ENCODE data around the gene SDK2.

SDK2 gene

GRCh38 chr17:73289549-73290254, 354.5 kb downstream of the SDK2 start:
- no peak for DNase-seq

GRCh38 chr17:73288534-73289302, 355.5 kb downstream of the SDK2 start:
- no peak for DNase-seq

- DNase-seq = no peak
Measured at GRCh38 chr17:73286863-73287296, 357.4 kb downstream of the SDK2 start.

- DNase-seq = no peak
Measured at GRCh38 chr17:73285916-73286862, 358.1 kb downstream of the SDK2 start.

- no peak for DNase-seq
Measured at GRCh38 chr17:73285603-73285908, 358.7 kb downstream of the SDK2 start.

- DNase-seq = no peak
Measured at GRCh38 chr17:73284906-73285602, 359.2 kb downstream of the SDK2 start.
